GM12878 (cell line): Measurements from ENCODE around the gene SLC2A3. TPM values are rescaled to one million over a fixed set of nuclear protein-coding genes. Genes with fewer than 3 reads are reported as not detected.

Experiments
- ATAC-seq: fragments of 200-7000 bp; cut with Tn5 transposase; 3 replicates; pipeline ENCODE4 v1.9.1; 2020; ENCODE audit warnings: mild to moderate bottlenecking, moderate library complexity
- BruUV-seq: library from RNA; stranded (reverse); fragments of 400-500 nt; replicated peaks from 2 replicates; lab custom pipeline; 2021; lab: Mats Ljungman, UMichigan
- CTCF ChIA-PET: fragments of 300-600 bp; sonication (Branson Sonifier 250); formaldehyde crosslinking; extraction: SDS; loops from one replicate; lab custom pipeline; 2021; ENCODE audit warnings: inconsistent platforms; lab: Yijun Ruan, JAX
- POLR2A ChIA-PET: fragments of 350-600 bp; formaldehyde crosslinking; extraction: SDS; loops from one replicate; lab custom pipeline; 2021; ENCODE audit warnings: inconsistent platforms; lab: Charles Lee
- RAD21 ChIA-PET: fragments of 300-600 bp; sonication (Branson Sonifier 250); formaldehyde crosslinking; loops from one replicate; lab custom pipeline; 2023; ENCODE audit warnings: antibody characterized with exemption; ENCODE audit not compliant: unreplicated experiment; lab: Charles Lee
- SMC1A ChIA-PET: fragments of 300-600 bp; sonication (Branson Sonifier 250); formaldehyde crosslinking; loops from one replicate; lab custom pipeline; 2023; ENCODE audit not compliant: unreplicated experiment, uncharacterized antibody; lab: Charles Lee
- DNase-seq: peaks from one replicate; pipeline ENCODE4 v3.0.0-alpha.2; 2011; ENCODE audit warnings: low read depth, low spot score
- FAIRE-seq: peaks from 3 replicates; lab custom pipeline; 2011; peaks lifted over from hg19 to GRCh38; lab: Jason Lieb, UNC
- H2AFZ ChIP-seq: 2 replicates; pipeline ENCODE4 v1.6.0; 2011; ENCODE audit warnings: low read depth, low read length, control low read depth; ENCODE audit not compliant: control insufficient read depth
- H3K27ac ChIP-seq: 2 replicates; pipeline ENCODE4 v1.5.1; 2011; ENCODE audit warnings: control low read depth; ENCODE audit not compliant: control insufficient read depth, insufficient read depth
- H3K27me3 ChIP-seq, 2 experiments: replicated peaks in 1 of 2; 2 replicates each; pipeline versions ENCODE4 v1.6.0 to v1.6.1; 2011; ENCODE audit warnings: low read length in 1 of 2; ENCODE audit not compliant: control insufficient read depth in 2 of 2, insufficient read depth in 2 of 2
- H3K36me3 ChIP-seq, 2 experiments: 2 replicates each; pipeline ENCODE4 v1.5.1; 2011; ENCODE audit warnings: low read length in 1 of 2; ENCODE audit not compliant: control insufficient read depth in 2 of 2, insufficient read depth in 2 of 2
- H3K4me1 ChIP-seq: 2 replicates; pipeline ENCODE4 v1.6.1; 2011; ENCODE audit warnings: mild to moderate bottlenecking, low read length, moderate library complexity, mixed read lengths; ENCODE audit not compliant: control insufficient read depth, insufficient read depth
- H3K4me2 ChIP-seq: 2 replicates; pipeline ENCODE4 v1.6.0; 2011; ENCODE audit warnings: control low read depth; ENCODE audit not compliant: control insufficient read depth, insufficient read depth
- H3K4me3 ChIP-seq: fragments of 200-600 bp; sonication (generic); 2 replicates; pipeline ENCODE4 v1.5.1; 2016
- H3K79me2 ChIP-seq: 2 replicates; pipeline ENCODE4 v1.6.0; 2011; ENCODE audit warnings: low read length; ENCODE audit not compliant: control insufficient read depth, insufficient read depth
- H3K9ac ChIP-seq: 2 replicates; pipeline ENCODE4 v1.8.0; 2011; ENCODE audit warnings: low read length, control low read depth, mixed read lengths; ENCODE audit not compliant: control insufficient read depth, insufficient read depth
- H3K9me3 ChIP-seq: replicated peaks from 3 replicates; pipeline ENCODE4 v1.5.1; 2011; ENCODE audit warnings: mild to moderate bottlenecking, low read length; ENCODE audit not compliant: control insufficient read depth, insufficient read depth
- H4K20me1 ChIP-seq: 2 replicates; pipeline ENCODE4 v1.6.0; 2011; ENCODE audit not compliant: control insufficient read depth, insufficient read depth
- BACH1 ChIP-seq: fragments of 450-650 bp; IDR thresholded peaks from 2 replicates; pipeline ENCODE4 v1.6.1; 2017; ENCODE audit warnings: mild to moderate bottlenecking, borderline replicate concordance
- BCL11A ChIP-seq: IDR thresholded peaks from 2 replicates; pipeline ENCODE4 v1.6.1; 2011; ENCODE audit warnings: low read depth, low read length
- BCL3 ChIP-seq: IDR thresholded peaks from 2 replicates; pipeline ENCODE4 v1.6.1; 2011; ENCODE audit warnings: borderline replicate concordance, low read depth, mild to moderate bottlenecking, moderate library complexity, low read length; ENCODE audit not compliant: insufficient read depth, poor library complexity, severe bottlenecking
- CBX5 ChIP-seq: sonication (generic); IDR thresholded peaks from 2 replicates; pipeline ENCODE4 v1.6.1; 2016; ENCODE audit warnings: low read depth, moderate library complexity, mild to moderate bottlenecking, inconsistent platforms
- CTCF ChIP-seq, 3 experiments: IDR thresholded peaks in 2 of 3; conservative IDR thresholded peaks in 1 of 3; 2 replicates each; pipeline ENCODE4 v1.5.1; 2011; ENCODE audit warnings: low read depth in 3 of 3, low read length in 3 of 3, mild to moderate bottlenecking in 3 of 3, control low read depth in 2 of 3, moderate library complexity in 2 of 3, inconsistent platforms in 1 of 3, mixed read lengths in 1 of 3; ENCODE audit not compliant: control insufficient read depth in 2 of 3, insufficient read depth in 1 of 3; ENCODE audit errors: extremely low read depth in 1 of 3
- GATAD2B ChIP-seq: fragments of 450-650 bp; conservative IDR thresholded peaks from 2 replicates; pipeline ENCODE4 v1.6.1; 2017; ENCODE audit warnings: low read depth, mild to moderate bottlenecking, moderate library complexity
- HDGF ChIP-seq: fragments of 450-650 bp; IDR thresholded peaks from 2 replicates; pipeline ENCODE4 v1.6.1; 2016; ENCODE audit warnings: antibody characterized with exemption
- IKZF1 ChIP-seq: fragments of 450-650 bp; conservative IDR thresholded peaks from 2 replicates; pipeline ENCODE4 v1.6.1; 2017; ENCODE audit warnings: antibody characterized with exemption, mild to moderate bottlenecking
- NFYB ChIP-seq: IDR thresholded peaks from 2 replicates; pipeline ENCODE4 v1.6.1; 2011; ENCODE audit warnings: low read depth, mild to moderate bottlenecking, low read length, improper control_type of control experiment, moderate library complexity; ENCODE audit not compliant: insufficient read depth
- POLR2AphosphoS2 ChIP-seq: IDR thresholded peaks from 2 replicates; pipeline ENCODE4 v1.6.1; 2011; ENCODE audit warnings: low read depth, mild to moderate bottlenecking, low read length, improper control_type of control experiment, moderate library complexity
- SMAD1 ChIP-seq: fragments of 450-650 bp; IDR thresholded peaks from 2 replicates; pipeline ENCODE4 v1.6.1; 2018; ENCODE audit warnings: mild to moderate bottlenecking, low read depth; ENCODE audit not compliant: partially characterized antibody
- WGBS: methylation state at CpG from one replicate; pipeline ENCODE4 v1.1.6; 2016; ENCODE audit warnings: low lambda C conversion rate; ENCODE audit not compliant: insufficient replicate concordance, insufficient coverage; ENCODE audit errors: missing lambda C conversion rate; 5-methylcytosine and 5-hydroxymethylcytosine counted together
- in situ Hi-C: fragments of 300-500 bp; cut with MboI; formaldehyde crosslinking; loops from 9 replicates; pipeline ENCODE4 v1.14.3; 2018; ENCODE audit warnings: mixed read lengths
- intact Hi-C: fragments of 100-400 bp; cut with micrococcal nuclease; formaldehyde crosslinking; loops from one replicate; pipeline ENCODE4 v1.14.2; 2022; ENCODE audit not compliant: unreplicated experiment
- polyA plus RNA-seq, 11 experiments: library from polyadenylated mRNA; depleted of rRNA in 4 of 11; unstranded in 6 of 11; stranded (reverse) in 5 of 11; fragments of >200 nt; fragmentation: Nextera tagmentation in 4 of 11; fragmentation: Illumina TruSeq in 1 of 11; extraction: Ambion mirVana in 4 of 11; extraction: Trizol in 1 of 11; gene quantifications; 1 replicate in 1 of 11; 2 replicates in 10 of 11; pipeline versions ENCODE4 v1.2.1 to v1.2.3, GENCODE V29; 2011 to 2016; ENCODE audit warnings: inconsistent platforms in 2 of 11, missing spikeins in 2 of 11, low read depth in 1 of 11
- total RNA-seq, 4 experiments: library from RNA; depleted of rRNA in 3 of 4; stranded (reverse); fragments of >200 nt in 3 of 4; fragmentation: Illumina TruSeq in 1 of 4; extraction: Trizol in 1 of 4; gene quantifications; 2 replicates each; pipeline versions ENCODE4 v1.2.1 to v1.2.3, GENCODE V29; 2013 to 2021
- TF ChIP-seq, protein P1 (sequence below): fragments of 450-650 bp; IDR thresholded peaks from 2 replicates; pipeline ENCODE4 v1.6.1; 2017; ENCODE audit warnings: mild to moderate bottlenecking
- TF ChIP-seq, protein P2 (sequence below): fragments of 450-650 bp; conservative IDR thresholded peaks from 2 replicates; pipeline ENCODE4 v1.6.1; 2017; ENCODE audit warnings: mild to moderate bottlenecking, moderate library complexity

SLC2A3 gene
- total and polyA plus RNA-seq, 10 of the 15 experiments (the other 5 are each of a cell fraction or from before 2014, with no cell fraction given), result 6.5 to 66.3 (median 11.2) TPM

- Histone ChIP-seq H3K79me2 (no peaks in the 10 kb centered on the region), H3K36me3 (peaks cover 0 to 12% of the 10 kb centered on the region in 2 experiments; a peak in 2 of 4 replicates), H4K20me1 (no peaks in the 10 kb centered on the region), H3K4me3 (no peak overlapping the region), H3K4me2 (no peak overlapping the region), H2AFZ (no peak overlapping the region), H3K9me3 (no peaks in the 10 kb centered on the region), H3K4me1 (no peaks in the 10 kb centered on the region), H3K9ac (no peak overlapping the region), H3K27me3 (no peaks in the 10 kb centered on the region), H3K27ac (no peak overlapping the region)
- no TSS peak for BruUV-seq
- POLR2A ChIA-PET, result no interaction called here
- in situ Hi-C loops (no loop called here), intact Hi-C loops (no loop called here)
- RAD21 ChIA-PET, result interaction anchor here (1.2 kb wide), 1 partner anchor 15 kb away, joined by 7 read pairs; no protein-coding TSS in a partner anchor
- CTCF ChIA-PET, result interaction anchor here (0.5 to 6.7 kb wide), 2 partner anchors 15 to 1006 kb away, joined by 3 to 31 read pairs; no protein-coding TSS in a partner anchor
- 96% methylated on average over 19 of the region's 19 CpGs for WGBS
- DNase-seq, result no peak
- TF ChIP-seq BACH1, result no peak
- TF ChIP-seq GATAD2B, result no peak
- no peak for TF ChIP-seq IKZF1
- no peak for TF ChIP-seq HDGF
- TF ChIP-seq NFYB, result no peak
- TF ChIP-seq, protein P1, sequence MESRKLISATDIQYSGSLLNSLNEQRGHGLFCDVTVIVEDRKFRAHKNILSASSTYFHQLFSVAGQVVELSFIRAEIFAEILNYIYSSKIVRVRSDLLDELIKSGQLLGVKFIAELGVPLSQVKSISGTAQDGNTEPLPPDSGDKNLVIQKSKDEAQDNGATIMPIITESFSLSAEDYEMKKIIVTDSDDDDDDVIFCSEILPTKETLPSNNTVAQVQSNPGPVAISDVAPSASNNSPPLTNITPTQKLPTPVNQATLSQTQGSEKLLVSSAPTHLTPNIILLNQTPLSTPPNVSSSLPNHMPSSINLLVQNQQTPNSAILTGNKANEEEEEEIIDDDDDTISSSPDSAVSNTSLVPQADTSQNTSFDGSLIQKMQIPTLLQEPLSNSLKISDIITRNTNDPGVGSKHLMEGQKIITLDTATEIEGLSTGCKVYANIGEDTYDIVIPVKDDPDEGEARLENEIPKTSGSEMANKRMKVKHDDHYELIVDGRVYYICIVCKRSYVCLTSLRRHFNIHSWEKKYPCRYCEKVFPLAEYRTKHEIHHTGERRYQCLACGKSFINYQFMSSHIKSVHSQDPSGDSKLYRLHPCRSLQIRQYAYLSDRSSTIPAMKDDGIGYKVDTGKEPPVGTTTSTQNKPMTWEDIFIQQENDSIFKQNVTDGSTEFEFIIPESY, result no peak
- TF ChIP-seq, protein P2, sequence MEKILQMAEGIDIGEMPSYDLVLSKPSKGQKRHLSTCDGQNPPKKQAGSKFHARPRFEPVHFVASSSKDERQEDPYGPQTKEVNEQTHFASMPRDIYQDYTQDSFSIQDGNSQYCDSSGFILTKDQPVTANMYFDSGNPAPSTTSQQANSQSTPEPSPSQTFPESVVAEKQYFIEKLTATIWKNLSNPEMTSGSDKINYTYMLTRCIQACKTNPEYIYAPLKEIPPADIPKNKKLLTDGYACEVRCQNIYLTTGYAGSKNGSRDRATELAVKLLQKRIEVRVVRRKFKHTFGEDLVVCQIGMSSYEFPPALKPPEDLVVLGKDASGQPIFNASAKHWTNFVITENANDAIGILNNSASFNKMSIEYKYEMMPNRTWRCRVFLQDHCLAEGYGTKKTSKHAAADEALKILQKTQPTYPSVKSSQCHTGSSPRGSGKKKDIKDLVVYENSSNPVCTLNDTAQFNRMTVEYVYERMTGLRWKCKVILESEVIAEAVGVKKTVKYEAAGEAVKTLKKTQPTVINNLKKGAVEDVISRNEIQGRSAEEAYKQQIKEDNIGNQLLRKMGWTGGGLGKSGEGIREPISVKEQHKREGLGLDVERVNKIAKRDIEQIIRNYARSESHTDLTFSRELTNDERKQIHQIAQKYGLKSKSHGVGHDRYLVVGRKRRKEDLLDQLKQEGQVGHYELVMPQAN, result no peak
- TF ChIP-seq POLR2AphosphoS2, result no peak
- no peak for TF ChIP-seq BCL11A
- TF ChIP-seq CTCF (IDR thresholded peaks at IDR 0.05 in 2 of 3, conservative IDR thresholded peaks at IDR 0.05 in 1 of 3; ENCODE audit: control insufficient read depth in 2 of 3, extremely low read depth in 1 of 3, insufficient read depth in 1 of 3, low read depth in 3 of 3, low read length in 3 of 3), result no peak
- no peak for TF ChIP-seq BCL3
- no peak for TF ChIP-seq SMAD1
- no peak for TF ChIP-seq CBX5
- no peak for ATAC-seq
- FAIRE-seq, result no peak
- SMC1A ChIA-PET, result interaction anchor here (0.6 to 1.4 kb wide), 3 partner anchors 11 to 16 kb away, joined by 3 to 4 read pairs (median 3); no protein-coding TSS in a partner anchor
Observed at GRCh38 chr12:7917392-7918267, 18.4 kb downstream of the SLC2A3 start.
